ENCODE measurements around the gene HECTD4. TPM values are rescaled to one million over a fixed set of nuclear protein-coding genes. Genes with fewer than 3 reads are reported as not detected.
"Not testable (repeated sequence)": the region's sequence is repeated elsewhere in the genome, so short reads cannot be mapped to it uniquely, and the experiment has no call there.

The HECTD4 gene
- total RNA-seq, 4 donors from 2014 or later: 15.9 to 72.9 (median 45.2) TPM

DNA sequence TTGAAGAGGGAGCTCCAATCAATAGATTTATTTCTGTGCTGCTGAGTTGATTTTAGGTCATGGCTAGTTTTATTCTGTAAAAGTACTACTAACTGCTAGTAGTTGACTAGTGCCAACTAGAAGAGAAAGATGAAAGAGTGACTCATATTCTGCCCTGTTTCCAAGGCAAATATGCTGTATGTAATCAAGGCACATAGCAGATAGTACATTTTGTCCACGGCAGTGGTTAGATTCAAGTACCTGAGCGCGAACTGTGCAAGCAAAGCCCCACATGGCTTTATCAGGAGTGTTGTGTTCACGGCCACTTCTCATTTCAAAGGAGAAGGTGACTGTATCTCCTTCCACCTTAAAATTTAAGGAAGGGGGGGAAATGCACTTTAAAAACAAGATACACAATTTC, 130.0 kb downstream of the HECTD4 start:
- H3K4me3 ChIP-seq: no peak overlapping the region
- no peak for TF ChIP-seq POLR2A (IDR thresholded peaks at IDR 0.05)
- no peak for TF ChIP-seq CTCF (IDR thresholded peaks at IDR 0.05)
- no peaks in the 10 kb centered on the region for H3K4me1 ChIP-seq
- H3K27me3 ChIP-seq: no peaks in the 10 kb centered on the region
- intact Hi-C loops (cut with DNase I; ENCODE audit: low total_unique reads): no loop called here
- no peaks in the 10 kb centered on the region for H3K9me3 ChIP-seq
- no peak overlapping the region for H3K27ac ChIP-seq
- no peak for DNase-seq
- H3K36me3 ChIP-seq: no peaks in the 10 kb centered on the region

DNA sequence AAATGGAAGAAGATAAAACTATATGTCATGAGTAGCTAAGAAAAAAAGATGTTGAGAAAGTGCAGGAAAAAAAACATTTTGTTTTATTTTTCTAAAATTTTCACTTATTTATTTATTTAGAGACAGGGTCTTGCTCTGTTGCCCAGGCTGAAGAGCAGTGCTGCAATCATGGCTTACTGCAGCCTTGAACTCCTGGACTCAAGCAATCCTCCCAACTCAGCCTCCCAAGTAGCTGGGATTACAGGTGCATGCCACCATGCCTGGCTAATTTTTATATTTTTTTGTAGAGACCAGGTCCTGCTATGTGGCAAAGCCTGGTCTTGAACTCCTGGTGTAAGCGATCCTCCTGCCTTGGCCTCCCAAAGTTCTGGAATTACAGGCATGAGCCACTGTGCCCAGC, 137.3 kb downstream of the HECTD4 start:
- H3K27me3 ChIP-seq; H3K4me1 ChIP-seq; H3K9me3 ChIP-seq; H3K4me3 ChIP-seq; DNase-seq; H3K36me3 ChIP-seq; H3K27ac ChIP-seq; intact Hi-C loops (cut with DNase I; ENCODE audit: low total_unique reads): not testable (repeated sequence)

DNA sequence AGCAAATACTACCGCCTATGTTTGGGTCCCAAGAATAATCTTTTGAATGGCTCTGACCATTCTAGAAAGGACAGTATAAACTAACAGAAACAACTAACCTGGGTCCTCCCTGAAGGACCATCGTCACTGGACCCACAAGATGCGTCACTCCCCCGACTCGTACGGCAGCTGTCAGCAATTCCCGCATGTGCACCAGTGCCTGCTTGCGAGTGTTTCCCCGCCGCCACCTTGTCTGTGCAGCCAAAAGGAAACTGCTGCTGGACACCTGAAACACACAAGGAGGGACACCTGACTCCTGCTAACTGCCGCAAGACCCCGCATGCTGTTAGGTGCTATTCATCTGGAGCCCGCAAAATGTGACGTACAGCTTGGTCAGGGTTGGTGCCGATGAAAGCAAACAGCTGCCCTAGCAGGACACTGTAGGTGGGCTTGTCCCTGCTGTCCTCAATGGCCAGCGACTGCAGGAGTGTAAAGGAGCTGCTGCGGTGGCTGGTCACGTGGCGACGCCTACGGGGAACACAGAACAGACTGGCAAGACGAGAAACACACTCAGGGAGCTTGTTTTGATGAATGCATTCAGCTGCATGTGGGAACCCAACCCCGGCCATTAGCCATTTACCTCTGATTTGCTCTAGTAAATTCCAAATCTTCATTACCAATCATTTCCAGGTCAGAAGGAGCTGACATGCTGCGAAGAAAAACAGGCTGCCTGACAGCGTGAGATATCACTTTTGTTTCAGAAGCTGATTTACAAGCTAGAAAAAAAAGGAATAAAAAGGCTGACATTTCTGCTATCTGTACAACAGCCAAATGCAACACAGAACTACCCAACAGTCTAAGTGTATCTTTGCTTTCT, 138.7 kb downstream of the HECTD4 start:
- H3K36me3 ChIP-seq: no peaks in the 10 kb centered on the region

DNA sequence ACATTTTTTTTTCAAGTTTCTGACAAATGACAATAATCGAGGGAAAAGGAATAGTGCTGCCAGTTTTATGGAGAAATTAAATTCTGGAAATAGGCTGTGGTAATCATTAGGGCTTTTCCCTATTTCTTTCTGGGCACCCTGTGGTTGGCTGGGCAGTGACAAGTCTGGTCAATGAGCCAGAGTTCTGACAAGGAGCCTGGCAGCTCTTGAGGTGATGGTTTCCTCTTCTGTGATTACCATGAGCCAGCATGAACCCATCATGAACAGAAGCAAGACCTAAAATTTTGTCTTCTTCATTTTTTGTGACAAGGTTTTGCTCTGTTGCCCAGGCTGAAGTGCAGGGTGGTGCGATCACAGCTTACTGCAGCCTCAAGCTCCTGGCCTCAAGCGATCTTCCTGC, 141.1 kb downstream of the HECTD4 start:
- Histone ChIP-seq H3K27me3 (no peaks in the 10 kb centered on the region), H3K4me3 (no peak overlapping the region), H3K27ac (no peak overlapping the region), H3K9me3 (no peaks in the 10 kb centered on the region), H3K36me3 (no peaks in the 10 kb centered on the region), H3K4me1 (no peaks in the 10 kb centered on the region)
- no peak for TF ChIP-seq CTCF (IDR thresholded peaks at IDR 0.05)
- TF ChIP-seq POLR2A (IDR thresholded peaks at IDR 0.05): no peak
- intact Hi-C loops (cut with DNase I; ENCODE audit: low total_unique reads): no loop called here
- no peak for DNase-seq

More for the DNA sequence above, 138.7 kb downstream of the HECTD4 start:
- Histone ChIP-seq H3K4me1 (no peaks in the 10 kb centered on the region), H3K9me3 (no peaks in the 10 kb centered on the region), H3K4me3 (no peak overlapping the region), H3K27me3 (no peaks in the 10 kb centered on the region), H3K27ac (no peak overlapping the region)
- intact Hi-C loops (cut with DNase I; ENCODE audit: low total_unique reads): no loop called here
- TF ChIP-seq POLR2A (IDR thresholded peaks at IDR 0.05) (no peak), CTCF (IDR thresholded peaks at IDR 0.05) (no peak)
- DNase-seq: no peak

GRCh38 chr12:112239881-112240280, 142.3 kb downstream of the HECTD4 start:
- Histone ChIP-seq H3K4me1 (no peaks in the 10 kb centered on the region), H3K27me3 (no peaks in the 10 kb centered on the region), H3K9me3 (no peaks in the 10 kb centered on the region), H3K36me3 (no peaks in the 10 kb centered on the region), H3K4me3 (no peak overlapping the region), H3K27ac (no peak overlapping the region)
- TF ChIP-seq POLR2A (IDR thresholded peaks at IDR 0.05) (no peak), CTCF (IDR thresholded peaks at IDR 0.05) (no peak)
- intact Hi-C loops (cut with DNase I; ENCODE audit: low total_unique reads): no loop called here
- no peak for DNase-seq
